Uterus (tissue), 2 donors: Measurements from ENCODE around the gene PRX.

Experiments
- CTCF ChIP-seq, 4 experiments: fragments of 200-600 bp in 2 of 4; fragments of 450-650 bp in 2 of 4; sonication (generic) in 2 of 4; IDR thresholded peaks; one replicate each; pipeline ENCODE4 v1.5.1; 2016 to 2019; ENCODE audit warnings: antibody characterized with exemption in 4 of 4, mild to moderate bottlenecking in 2 of 4, moderate library complexity in 1 of 4
- POLR2A ChIP-seq, 2 donors: fragments of 450-650 bp; IDR thresholded peaks; one replicate each; pipeline ENCODE4 v1.6.1; 2016; ENCODE audit warnings: antibody characterized with exemption in 2 of 2, mild to moderate bottlenecking in 1 of 2, moderate library complexity in 1 of 2

- TF ChIP-seq CTCF (IDR thresholded peaks at IDR 0.05) (no peak), POLR2A (IDR thresholded peaks at IDR 0.05) (no peak)
Observed at GRCh38 chr19:40388481-40388880, 24.7 kb downstream of the PRX start.
